ENCODE data around the gene GLYATL3. TPM values are rescaled to one million over a fixed set of nuclear protein-coding genes. Genes with fewer than 3 reads are reported as not detected.

Gene GLYATL3
- not detected for total RNA-seq

GRCh38 chr6:49499623-49500022 lies at the start of gene GLYATL3:
TSS of gene GLYATL3 (plus strand) at chr6:49499923. CDS start at chr6:49511991, 12,068 bp downstream.
- no peak for ATAC-seq (ENCODE audit: low FRiP score)
- TF ChIP-seq, protein P1, sequence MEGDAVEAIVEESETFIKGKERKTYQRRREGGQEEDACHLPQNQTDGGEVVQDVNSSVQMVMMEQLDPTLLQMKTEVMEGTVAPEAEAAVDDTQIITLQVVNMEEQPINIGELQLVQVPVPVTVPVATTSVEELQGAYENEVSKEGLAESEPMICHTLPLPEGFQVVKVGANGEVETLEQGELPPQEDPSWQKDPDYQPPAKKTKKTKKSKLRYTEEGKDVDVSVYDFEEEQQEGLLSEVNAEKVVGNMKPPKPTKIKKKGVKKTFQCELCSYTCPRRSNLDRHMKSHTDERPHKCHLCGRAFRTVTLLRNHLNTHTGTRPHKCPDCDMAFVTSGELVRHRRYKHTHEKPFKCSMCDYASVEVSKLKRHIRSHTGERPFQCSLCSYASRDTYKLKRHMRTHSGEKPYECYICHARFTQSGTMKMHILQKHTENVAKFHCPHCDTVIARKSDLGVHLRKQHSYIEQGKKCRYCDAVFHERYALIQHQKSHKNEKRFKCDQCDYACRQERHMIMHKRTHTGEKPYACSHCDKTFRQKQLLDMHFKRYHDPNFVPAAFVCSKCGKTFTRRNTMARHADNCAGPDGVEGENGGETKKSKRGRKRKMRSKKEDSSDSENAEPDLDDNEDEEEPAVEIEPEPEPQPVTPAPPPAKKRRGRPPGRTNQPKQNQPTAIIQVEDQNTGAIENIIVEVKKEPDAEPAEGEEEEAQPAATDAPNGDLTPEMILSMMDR (IDR thresholded peaks at IDR 0.05), result no peak
- DNase-seq (ENCODE audit: low spot score), result no peak

DNA sequence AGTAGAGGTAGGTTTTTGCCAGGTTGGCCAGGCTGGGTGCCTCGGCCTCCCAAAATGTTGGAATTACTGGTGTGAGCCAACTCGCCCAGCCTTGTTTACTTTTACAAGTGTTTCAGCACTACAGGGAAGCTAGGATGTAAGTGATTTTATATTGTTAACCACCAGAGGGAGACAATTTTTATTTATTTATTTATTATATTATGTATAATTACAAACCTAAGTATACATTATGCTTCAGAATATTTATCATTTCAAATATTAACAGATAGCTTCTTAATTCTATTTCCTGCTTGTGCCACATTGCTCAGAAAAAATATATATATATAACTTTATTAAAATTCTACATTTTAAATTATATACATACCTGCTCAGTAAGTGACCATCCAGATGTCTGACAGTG lies 46.5 kb upstream of the GLYATL3 start:
- DNase-seq (ENCODE audit: low spot score), result no peak
- TF ChIP-seq, protein P1 (IDR thresholded peaks at IDR 0.05), result no peak
- ATAC-seq (ENCODE audit: low FRiP score), result no peak

- DNase-seq (ENCODE audit: low spot score) (no peak), ATAC-seq (ENCODE audit: low FRiP score) (no peak)
- TF ChIP-seq, protein P1 (IDR thresholded peaks at IDR 0.05), result no peak
Observed at GRCh38 chr6:49454787-49455709, 44.7 kb upstream of the GLYATL3 start.

GRCh38 chr6:49457771-49458170 lies 42.0 kb upstream of the GLYATL3 start:
- TF ChIP-seq, protein P1 (IDR thresholded peaks at IDR 0.05), result no peak
- DNase-seq (ENCODE audit: low spot score) (no peak), ATAC-seq (ENCODE audit: low FRiP score) (no peak)

DNA sequence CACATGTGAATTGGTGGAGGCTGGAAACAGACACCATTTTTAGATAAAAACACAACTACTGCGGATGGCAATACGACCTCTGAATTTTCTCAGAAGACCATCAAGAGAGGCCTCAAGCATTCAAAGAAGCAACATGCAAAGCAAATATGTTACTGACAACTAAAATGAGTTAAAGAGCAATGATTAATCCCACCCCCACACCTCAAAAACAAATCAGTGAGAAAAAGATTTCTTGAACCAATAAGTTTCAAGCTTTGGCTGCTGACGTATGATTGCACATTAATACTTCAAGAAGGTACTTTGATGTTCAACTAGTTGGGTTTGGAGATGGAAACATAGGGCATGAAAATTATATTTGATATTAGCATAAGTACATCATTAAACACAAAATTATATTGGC lies 37.7 kb upstream of the GLYATL3 start:
- TF ChIP-seq, protein P1 (IDR thresholded peaks at IDR 0.05), result no peak
- DNase-seq (ENCODE audit: low spot score) (no peak), ATAC-seq (ENCODE audit: low FRiP score) (no peak)

GRCh38 chr6:49462599-49462926 lies 37.2 kb upstream of the GLYATL3 start:
- DNase-seq (ENCODE audit: low spot score) (no peak), ATAC-seq (ENCODE audit: low FRiP score) (peak; percentile 21)
- TF ChIP-seq, protein P1 (IDR thresholded peaks at IDR 0.05), result no peak
